GM12878 (cell line): ENCODE data around the gene CXCR1.
"Not testable (repeated sequence)": the region's sequence is repeated elsewhere in the genome, so short reads cannot be mapped to it uniquely, and the experiment has no call there.

Experiments used
- CBX3 ChIP-seq: fragments of 200-600 bp; sonication (generic); IDR thresholded peaks from 2 replicates; pipeline ENCODE4 v1.6.1; 2016; ENCODE audit warnings: low read depth, borderline replicate concordance
- CBX5 ChIP-seq: sonication (generic); IDR thresholded peaks from 2 replicates; pipeline ENCODE4 v1.6.1; 2016; ENCODE audit warnings: low read depth, moderate library complexity, mild to moderate bottlenecking, inconsistent platforms
- EP300 ChIP-seq, 2 experiments: fragments of 150-350 bp in 1 of 2; IDR thresholded peaks; 2 replicates each; pipeline ENCODE4 v1.6.1; 2011 to 2012; ENCODE audit warnings: low read depth in 2 of 2, low read length in 2 of 2, borderline replicate concordance in 1 of 2, improper control_type of control experiment in 1 of 2, inconsistent platforms in 1 of 2; ENCODE audit not compliant: control insufficient read depth in 1 of 2
- HDGF ChIP-seq: fragments of 450-650 bp; IDR thresholded peaks from 2 replicates; pipeline ENCODE4 v1.6.1; 2016; ENCODE audit warnings: antibody characterized with exemption
- MYC ChIP-seq: IDR thresholded peaks from 2 replicates; pipeline ENCODE4 v1.6.1; 2011; ENCODE audit warnings: mild to moderate bottlenecking, low read length, moderate library complexity, inconsistent platforms; ENCODE audit not compliant: insufficient read depth, insufficient replicate concordance, insufficient read length, severe bottlenecking
- SPI1 ChIP-seq: IDR thresholded peaks from 2 replicates; pipeline ENCODE4 v1.6.1; 2011; ENCODE audit warnings: low read depth, mild to moderate bottlenecking, low read length, moderate library complexity, borderline replicate concordance; ENCODE audit not compliant: insufficient read depth
- STAT3 ChIP-seq: IDR thresholded peaks from 2 replicates; pipeline ENCODE4 v1.6.1; 2011; ENCODE audit warnings: low read depth, low read length, improper control_type of control experiment
- YBX1 ChIP-seq: fragments of 450-650 bp; IDR thresholded peaks from 2 replicates; pipeline ENCODE4 v1.6.1; 2016; ENCODE audit warnings: antibody characterized with exemption
- TF ChIP-seq, protein P1 (sequence below): fragments of 450-650 bp; IDR thresholded peaks from 2 replicates; pipeline ENCODE4 v1.6.1; 2017; ENCODE audit warnings: mild to moderate bottlenecking, low read depth, inconsistent platforms; ENCODE audit not compliant: poor library complexity, severe bottlenecking
- TF ChIP-seq, protein P2 (sequence below), 3 experiments: IDR thresholded peaks in 2 of 3; conservative IDR thresholded peaks in 1 of 3; 2 replicates each; pipeline ENCODE4 v1.5.1; 2011; ENCODE audit warnings: low read depth in 3 of 3, low read length in 3 of 3, mild to moderate bottlenecking in 3 of 3, control low read depth in 2 of 3, moderate library complexity in 2 of 3, inconsistent platforms in 1 of 3, mixed read lengths in 1 of 3; ENCODE audit not compliant: control insufficient read depth in 2 of 3, insufficient read depth in 1 of 3; ENCODE audit errors: extremely low read depth in 1 of 3
- TF ChIP-seq, protein P3 (sequence below): fragments of 450-650 bp; formaldehyde crosslinking; IDR thresholded peaks from 2 replicates; pipeline ENCODE4 v1.4.0; 2022; ENCODE audit warnings: mild to moderate bottlenecking, moderate library complexity
- TF ChIP-seq, protein P4 (sequence below): fragments of 450-650 bp; IDR thresholded peaks from 2 replicates; pipeline ENCODE4 v1.6.1; 2016; ENCODE audit warnings: mild to moderate bottlenecking, moderate library complexity, borderline replicate concordance

DNA sequence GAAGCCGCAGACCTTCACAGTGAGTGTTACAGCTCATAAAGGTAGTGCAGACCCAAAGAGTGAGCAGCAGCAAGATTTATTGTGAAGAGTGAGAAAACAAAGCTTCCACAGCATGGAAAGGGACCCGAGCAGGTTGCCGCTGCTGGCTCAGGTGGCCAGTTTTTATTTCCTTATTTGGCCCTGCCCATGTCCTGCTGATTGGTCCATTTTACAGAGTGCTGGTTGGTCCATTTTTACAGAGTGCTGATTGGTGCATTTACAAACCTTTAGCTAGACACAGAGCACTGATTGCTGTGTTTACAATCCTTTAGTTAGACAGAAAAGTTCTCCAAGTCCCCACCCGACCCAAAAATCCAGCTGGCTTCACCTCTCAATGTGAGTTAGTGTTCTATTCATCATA is 45.0 kb downstream of the CXCR1 start:
- TF ChIP-seq, protein P1, sequence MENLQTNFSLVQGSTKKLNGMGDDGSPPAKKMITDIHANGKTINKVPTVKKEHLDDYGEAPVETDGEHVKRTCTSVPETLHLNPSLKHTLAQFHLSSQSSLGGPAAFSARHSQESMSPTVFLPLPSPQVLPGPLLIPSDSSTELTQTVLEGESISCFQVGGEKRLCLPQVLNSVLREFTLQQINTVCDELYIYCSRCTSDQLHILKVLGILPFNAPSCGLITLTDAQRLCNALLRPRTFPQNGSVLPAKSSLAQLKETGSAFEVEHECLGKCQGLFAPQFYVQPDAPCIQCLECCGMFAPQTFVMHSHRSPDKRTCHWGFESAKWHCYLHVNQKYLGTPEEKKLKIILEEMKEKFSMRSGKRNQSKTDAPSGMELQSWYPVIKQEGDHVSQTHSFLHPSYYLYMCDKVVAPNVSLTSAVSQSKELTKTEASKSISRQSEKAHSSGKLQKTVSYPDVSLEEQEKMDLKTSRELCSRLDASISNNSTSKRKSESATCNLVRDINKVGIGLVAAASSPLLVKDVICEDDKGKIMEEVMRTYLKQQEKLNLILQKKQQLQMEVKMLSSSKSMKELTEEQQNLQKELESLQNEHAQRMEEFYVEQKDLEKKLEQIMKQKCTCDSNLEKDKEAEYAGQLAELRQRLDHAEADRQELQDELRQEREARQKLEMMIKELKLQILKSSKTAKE = not testable (repeated sequence)
- TF ChIP-seq, protein P2, sequence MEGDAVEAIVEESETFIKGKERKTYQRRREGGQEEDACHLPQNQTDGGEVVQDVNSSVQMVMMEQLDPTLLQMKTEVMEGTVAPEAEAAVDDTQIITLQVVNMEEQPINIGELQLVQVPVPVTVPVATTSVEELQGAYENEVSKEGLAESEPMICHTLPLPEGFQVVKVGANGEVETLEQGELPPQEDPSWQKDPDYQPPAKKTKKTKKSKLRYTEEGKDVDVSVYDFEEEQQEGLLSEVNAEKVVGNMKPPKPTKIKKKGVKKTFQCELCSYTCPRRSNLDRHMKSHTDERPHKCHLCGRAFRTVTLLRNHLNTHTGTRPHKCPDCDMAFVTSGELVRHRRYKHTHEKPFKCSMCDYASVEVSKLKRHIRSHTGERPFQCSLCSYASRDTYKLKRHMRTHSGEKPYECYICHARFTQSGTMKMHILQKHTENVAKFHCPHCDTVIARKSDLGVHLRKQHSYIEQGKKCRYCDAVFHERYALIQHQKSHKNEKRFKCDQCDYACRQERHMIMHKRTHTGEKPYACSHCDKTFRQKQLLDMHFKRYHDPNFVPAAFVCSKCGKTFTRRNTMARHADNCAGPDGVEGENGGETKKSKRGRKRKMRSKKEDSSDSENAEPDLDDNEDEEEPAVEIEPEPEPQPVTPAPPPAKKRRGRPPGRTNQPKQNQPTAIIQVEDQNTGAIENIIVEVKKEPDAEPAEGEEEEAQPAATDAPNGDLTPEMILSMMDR (IDR thresholded peaks at IDR 0.05 in 2 of 3, conservative IDR thresholded peaks at IDR 0.05 in 1 of 3; ENCODE audit: control insufficient read depth in 2 of 3, extremely low read depth in 1 of 3, insufficient read depth in 1 of 3, low read depth in 3 of 3, low read length in 3 of 3) = not testable (repeated sequence)
- not testable (repeated sequence) for TF ChIP-seq CBX5; STAT3; EP300 (IDR thresholded peaks at IDR 0.05; ENCODE audit: borderline replicate concordance in 1 of 2, control insufficient read depth in 1 of 2, low read depth in 2 of 2, low read length in 2 of 2); SPI1; HDGF; MYC; YBX1; CBX3
- TF ChIP-seq, protein P3, sequence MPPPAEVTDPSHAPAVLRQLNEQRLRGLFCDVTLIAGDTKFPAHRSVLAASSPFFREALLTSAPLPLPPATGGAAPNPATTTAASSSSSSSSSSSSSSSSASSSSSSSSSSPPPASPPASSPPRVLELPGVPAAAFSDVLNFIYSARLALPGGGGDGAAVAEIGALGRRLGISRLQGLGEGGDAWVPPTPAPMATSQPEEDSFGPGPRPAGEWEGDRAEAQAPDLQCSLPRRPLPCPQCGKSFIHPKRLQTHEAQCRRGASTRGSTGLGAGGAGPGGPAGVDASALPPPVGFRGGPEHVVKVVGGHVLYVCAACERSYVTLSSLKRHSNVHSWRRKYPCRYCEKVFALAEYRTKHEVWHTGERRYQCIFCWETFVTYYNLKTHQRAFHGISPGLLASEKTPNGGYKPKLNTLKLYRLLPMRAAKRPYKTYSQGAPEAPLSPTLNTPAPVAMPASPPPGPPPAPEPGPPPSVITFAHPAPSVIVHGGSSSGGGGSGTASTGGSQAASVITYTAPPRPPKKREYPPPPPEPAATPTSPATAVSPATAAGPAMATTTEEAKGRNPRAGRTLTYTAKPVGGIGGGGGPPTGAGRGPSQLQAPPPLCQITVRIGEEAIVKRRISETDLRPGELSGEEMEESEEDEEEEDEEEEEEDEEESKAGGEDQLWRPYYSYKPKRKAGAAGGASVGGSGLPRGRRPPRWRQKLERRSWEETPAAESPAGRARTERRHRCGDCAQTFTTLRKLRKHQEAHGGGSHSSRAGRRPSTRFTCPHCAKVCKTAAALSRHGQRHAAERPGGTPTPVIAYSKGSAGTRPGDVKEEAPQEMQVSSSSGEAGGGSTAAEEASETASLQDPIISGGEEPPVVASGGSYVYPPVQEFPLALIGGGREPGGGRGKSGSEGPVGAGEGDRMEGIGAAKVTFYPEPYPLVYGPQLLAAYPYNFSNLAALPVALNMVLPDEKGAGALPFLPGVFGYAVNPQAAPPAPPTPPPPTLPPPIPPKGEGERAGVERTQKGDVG = not testable (repeated sequence)
- TF ChIP-seq, protein P4, sequence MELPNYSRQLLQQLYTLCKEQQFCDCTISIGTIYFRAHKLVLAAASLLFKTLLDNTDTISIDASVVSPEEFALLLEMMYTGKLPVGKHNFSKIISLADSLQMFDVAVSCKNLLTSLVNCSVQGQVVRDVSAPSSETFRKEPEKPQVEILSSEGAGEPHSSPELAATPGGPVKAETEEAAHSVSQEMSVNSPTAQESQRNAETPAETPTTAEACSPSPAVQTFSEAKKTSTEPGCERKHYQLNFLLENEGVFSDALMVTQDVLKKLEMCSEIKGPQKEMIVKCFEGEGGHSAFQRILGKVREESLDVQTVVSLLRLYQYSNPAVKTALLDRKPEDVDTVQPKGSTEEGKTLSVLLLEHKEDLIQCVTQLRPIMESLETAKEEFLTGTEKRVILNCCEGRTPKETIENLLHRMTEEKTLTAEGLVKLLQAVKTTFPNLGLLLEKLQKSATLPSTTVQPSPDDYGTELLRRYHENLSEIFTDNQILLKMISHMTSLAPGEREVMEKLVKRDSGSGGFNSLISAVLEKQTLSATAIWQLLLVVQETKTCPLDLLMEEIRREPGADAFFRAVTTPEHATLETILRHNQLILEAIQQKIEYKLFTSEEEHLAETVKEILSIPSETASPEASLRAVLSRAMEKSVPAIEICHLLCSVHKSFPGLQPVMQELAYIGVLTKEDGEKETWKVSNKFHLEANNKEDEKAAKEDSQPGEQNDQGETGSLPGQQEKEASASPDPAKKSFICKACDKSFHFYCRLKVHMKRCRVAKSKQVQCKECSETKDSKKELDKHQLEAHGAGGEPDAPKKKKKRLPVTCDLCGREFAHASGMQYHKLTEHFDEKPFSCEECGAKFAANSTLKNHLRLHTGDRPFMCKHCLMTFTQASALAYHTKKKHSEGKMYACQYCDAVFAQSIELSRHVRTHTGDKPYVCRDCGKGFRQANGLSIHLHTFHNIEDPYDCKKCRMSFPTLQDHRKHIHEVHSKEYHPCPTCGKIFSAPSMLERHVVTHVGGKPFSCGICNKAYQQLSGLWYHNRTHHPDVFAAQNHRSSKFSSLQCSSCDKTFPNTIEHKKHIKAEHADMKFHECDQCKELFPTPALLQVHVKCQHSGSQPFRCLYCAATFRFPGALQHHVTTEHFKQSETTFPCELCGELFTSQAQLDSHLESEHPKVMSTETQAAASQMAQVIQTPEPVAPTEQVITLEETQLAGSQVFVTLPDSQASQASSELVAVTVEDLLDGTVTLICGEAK = not testable (repeated sequence)
